Upper lobe of left lung (tissue), 4 donors: Measurements from ENCODE around the gene AMOTL1.

Experiments
- CTCF ChIP-seq, 6 experiments: fragments of 450-650 bp in 4 of 6; fragments of 200-600 bp in 2 of 6; sonication (generic) in 2 of 6; IDR thresholded peaks; one replicate each; pipeline ENCODE4 v1.5.1; 2016 to 2019; ENCODE audit warnings: antibody characterized with exemption in 6 of 6
- EP300 ChIP-seq, 4 donors: sonication (generic); formaldehyde crosslinking; IDR thresholded peaks; one replicate each; pipeline ENCODE4 v1.5.1; 2017; ENCODE audit warnings: antibody characterized with exemption in 4 of 4, control low read depth in 2 of 4

DNA sequence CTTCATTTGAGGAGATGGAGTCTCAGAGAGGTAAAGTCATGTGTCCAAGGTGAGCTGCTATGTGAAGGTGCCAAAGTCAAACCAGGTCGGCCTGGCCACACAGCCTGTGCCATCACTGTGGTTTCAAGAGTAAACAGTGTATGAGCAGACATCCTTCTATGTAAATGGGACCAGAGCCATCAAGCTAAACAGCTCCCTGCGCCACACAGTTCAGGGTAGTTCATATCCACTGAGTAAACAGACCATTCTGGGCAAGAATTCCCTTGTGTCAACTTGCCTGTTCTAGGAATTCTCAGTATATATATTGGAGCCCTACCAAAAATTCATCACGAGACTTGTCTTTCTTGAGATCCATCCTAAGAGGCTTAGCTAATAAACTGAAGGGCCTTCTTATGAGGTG, 77.5 kb downstream of the AMOTL1 start:
- TF ChIP-seq CTCF (IDR thresholded peaks at IDR 0.05) (no peak), EP300 (IDR thresholded peaks at IDR 0.05) (no peak)
